Calu3 (cell line): ENCODE measurements around the gene NUDCD3. TPM values are rescaled to one million over a fixed set of nuclear protein-coding genes. Genes with fewer than 3 reads are reported as not detected.

Experiments used
- BruUV-seq: library from RNA; stranded (reverse); fragments of 400-500 nt; replicated peaks from 2 replicates; lab custom pipeline; 2021; lab: Mats Ljungman, UMichigan
- CTCF ChIA-PET: fragments of 300-600 bp; sonication (Branson Sonifier 250); formaldehyde crosslinking; loops from one replicate; lab custom pipeline; 2022; ENCODE audit warnings: antibody characterized with exemption; lab: Charles Lee
- DNase-seq: peaks from one replicate; pipeline ENCODE4 v3.0.0; 2022
- H3K27ac Mint-ChIP-seq: one replicate; pipeline ENCODE4 v1.8.0; 2022; ENCODE audit warnings: mixed read lengths; ENCODE audit not compliant: unreplicated experiment
- H3K27me3 Mint-ChIP-seq: one replicate; pipeline ENCODE4 v1.8.0; 2022; ENCODE audit warnings: mixed read lengths; ENCODE audit not compliant: unreplicated experiment
- H3K36me3 Mint-ChIP-seq: one replicate; pipeline ENCODE4 v1.8.0; 2022; ENCODE audit warnings: mild to moderate bottlenecking, moderate library complexity, mixed read lengths; ENCODE audit not compliant: insufficient read depth, unreplicated experiment
- H3K4me1 Mint-ChIP-seq: one replicate; pipeline ENCODE4 v1.8.0; 2022; ENCODE audit warnings: mild to moderate bottlenecking, low read depth, mixed read lengths; ENCODE audit not compliant: unreplicated experiment
- H3K4me3 Mint-ChIP-seq: one replicate; pipeline ENCODE4 v1.8.0; 2022; ENCODE audit warnings: mild to moderate bottlenecking, low read depth, moderate library complexity, mixed read lengths; ENCODE audit not compliant: unreplicated experiment
- H3K9me3 Mint-ChIP-seq: one replicate; pipeline ENCODE4 v1.8.0; 2022; ENCODE audit warnings: low read depth, mixed read lengths; ENCODE audit not compliant: unreplicated experiment
- CTCF ChIP-seq: fragments of 200-600 bp; IDR thresholded peaks from one replicate; pipeline ENCODE4 v1.8.0; 2022; ENCODE audit warnings: antibody characterized with exemption; ENCODE audit not compliant: unreplicated experiment
- intact Hi-C: fragments of 100-400 bp; cut with micrococcal nuclease; formaldehyde crosslinking; loops from one replicate; pipeline ENCODE4 v1.10.0; 2022; ENCODE audit not compliant: unreplicated experiment
- total RNA-seq: library from RNA; stranded (reverse); gene quantifications from 2 replicates; pipeline ENCODE4 v1.2.3, GENCODE V29; 2022

Gene NUDCD3
- total RNA-seq, 1 experiment from 2014 or later = 176 TPM

- no peaks in the 10 kb centered on the region for H3K27me3 Mint-ChIP-seq
- intact Hi-C loops = no loop called here
- BruUV-seq = no TSS peak
- H3K27ac Mint-ChIP-seq = no peak overlapping the region
- H3K9me3 Mint-ChIP-seq = peaks cover 8% of the 10 kb centered on the region
- CTCF ChIA-PET = no interaction called here
- H3K4me1 Mint-ChIP-seq = peaks cover 31% of the 10 kb centered on the region
- no peak for TF ChIP-seq CTCF
- no peak for DNase-seq
- H3K36me3 Mint-ChIP-seq = peaks cover 46% of the 10 kb centered on the region
- no peak overlapping the region for H3K4me3 Mint-ChIP-seq
Measured at GRCh38 chr7:44484482-44485313, 5.8 kb downstream of the NUDCD3 start.

GRCh38 chr7:44482502-44483485 is 7.7 kb downstream of the NUDCD3 start:
- intact Hi-C loops = no loop called here
- no peak for DNase-seq
- Mint-ChIP-seq H3K36me3 (peaks cover 47% of the 10 kb centered on the region), H3K4me3 (no peak overlapping the region), H3K27me3 (no peaks in the 10 kb centered on the region), H3K27ac (no peak overlapping the region), H3K4me1 (peaks cover 18% of the 10 kb centered on the region), H3K9me3 (peaks cover 8% of the 10 kb centered on the region)
- BruUV-seq = no TSS peak
- TF ChIP-seq CTCF = no peak
- CTCF ChIA-PET = no interaction called here

- CTCF ChIA-PET = interaction anchor here (0.7 to 1.0 kb wide), 3 partner anchors 13 to 237 kb away, joined by 3 to 7 read pairs (median 6); partner anchors contain the start of gene NUDCD3
- Mint-ChIP-seq H3K36me3 (peaks cover 69% of the 10 kb centered on the region), H3K4me3 (no peak overlapping the region)
Measured at GRCh38 chr7:44477938-44478337, 12.5 kb downstream of the NUDCD3 start.

More at GRCh38 chr7:44477938-44478337, 12.5 kb downstream of the NUDCD3 start:
- no peak for TF ChIP-seq CTCF
- Mint-ChIP-seq H3K4me1 (peaks cover 29% of the 10 kb centered on the region), H3K27me3 (no peaks in the 10 kb centered on the region), H3K27ac (no peak overlapping the region), H3K9me3 (peaks cover 2% of the 10 kb centered on the region)
- BruUV-seq = no TSS peak
- intact Hi-C loops = loop anchor here (1.0 kb wide), 1 partner anchor 237 kb away; no protein-coding TSS in a partner anchor
- DNase-seq = no peak
